Vagina (tissue), 2 donors: ENCODE results near the gene MAB21L4. TPM values are rescaled to one million over a fixed set of nuclear protein-coding genes. Genes with fewer than 3 reads are reported as not detected.

Experiments
- DNase-seq, 2 donors: peaks; one replicate each; pipeline ENCODE4 v3.0.0-alpha.2; 2017; ENCODE audit errors: extremely low spot score in 2 of 2
- H3K27ac ChIP-seq: fragments of 200-600 bp; sonication (generic); one replicate; pipeline ENCODE4 v1.5.1; 2019
- H3K27me3 ChIP-seq: fragments of 200-600 bp; sonication (generic); one replicate; pipeline ENCODE4 v1.5.1; 2019
- H3K36me3 ChIP-seq, 2 donors: fragments of 200-600 bp; sonication (generic); one replicate each; pipeline ENCODE4 v1.5.1; 2017 to 2019
- H3K4me1 ChIP-seq: fragments of 200-600 bp; sonication (generic); one replicate; pipeline ENCODE4 v1.5.1; 2019
- H3K4me3 ChIP-seq, 2 donors: fragments of 200-600 bp; sonication (generic); 1 replicate in 1 of 2; 2 replicates in 1 of 2; pipeline ENCODE4 v1.5.1; 2016 to 2019
- H3K9me3 ChIP-seq: fragments of 200-600 bp; sonication (generic); one replicate; pipeline ENCODE4 v1.5.1; 2019
- POLR2A ChIP-seq, 2 donors: fragments of 450-650 bp; IDR thresholded peaks; one replicate each; pipeline ENCODE4 v1.6.1; 2017; ENCODE audit warnings: antibody characterized with exemption in 2 of 2, mild to moderate bottlenecking in 2 of 2, moderate library complexity in 2 of 2
- POLR2AphosphoS5 ChIP-seq, 2 donors: sonication (generic); formaldehyde crosslinking; IDR thresholded peaks; one replicate each; pipeline ENCODE4 v1.9.0; 2017; ENCODE audit warnings: antibody characterized with exemption in 2 of 2, mild to moderate bottlenecking in 2 of 2, low read depth in 1 of 2; ENCODE audit not compliant: insufficient read depth in 1 of 2
- intact Hi-C: fragments of 100-400 bp; cut with DNase I; formaldehyde crosslinking; loops from one replicate; pipeline ENCODE4 v1.15.1; 2023
- total RNA-seq: library from RNA; depleted of rRNA; stranded (reverse); fragments of >200 nt; gene quantifications from one replicate; pipeline ENCODE4 v1.2.3, GENCODE V29; 2016
- TF ChIP-seq, protein P1 (sequence below), 3 experiments: fragments of 450-650 bp in 2 of 3; fragments of 200-600 bp in 1 of 3; sonication (generic) in 1 of 3; IDR thresholded peaks; one replicate each; pipeline ENCODE4 v1.5.1; 2017 to 2019; ENCODE audit warnings: antibody characterized with exemption in 3 of 3, mild to moderate bottlenecking in 2 of 3, moderate library complexity in 2 of 3

The MAB21L4 gene
- total RNA-seq, 1 donor from 2014 or later, result 21.1 TPM

- DNase-seq, result no peak
- no peaks in the 10 kb centered on the region for H3K36me3 ChIP-seq
- no peaks in the 10 kb centered on the region for H3K9me3 ChIP-seq
- no peak for TF ChIP-seq POLR2A (IDR thresholded peaks at IDR 0.05)
- intact Hi-C loops, result no loop called here
- peaks cover under 1% of the 10 kb centered on the region for H3K4me1 ChIP-seq
- no peak overlapping the region for H3K4me3 ChIP-seq
- H3K27me3 ChIP-seq, result no peaks in the 10 kb centered on the region
- no peak overlapping the region for H3K27ac ChIP-seq
Measured at GRCh38 chr2:240904216-240905175, 8.5 kb upstream of the MAB21L4 start.

DNA sequence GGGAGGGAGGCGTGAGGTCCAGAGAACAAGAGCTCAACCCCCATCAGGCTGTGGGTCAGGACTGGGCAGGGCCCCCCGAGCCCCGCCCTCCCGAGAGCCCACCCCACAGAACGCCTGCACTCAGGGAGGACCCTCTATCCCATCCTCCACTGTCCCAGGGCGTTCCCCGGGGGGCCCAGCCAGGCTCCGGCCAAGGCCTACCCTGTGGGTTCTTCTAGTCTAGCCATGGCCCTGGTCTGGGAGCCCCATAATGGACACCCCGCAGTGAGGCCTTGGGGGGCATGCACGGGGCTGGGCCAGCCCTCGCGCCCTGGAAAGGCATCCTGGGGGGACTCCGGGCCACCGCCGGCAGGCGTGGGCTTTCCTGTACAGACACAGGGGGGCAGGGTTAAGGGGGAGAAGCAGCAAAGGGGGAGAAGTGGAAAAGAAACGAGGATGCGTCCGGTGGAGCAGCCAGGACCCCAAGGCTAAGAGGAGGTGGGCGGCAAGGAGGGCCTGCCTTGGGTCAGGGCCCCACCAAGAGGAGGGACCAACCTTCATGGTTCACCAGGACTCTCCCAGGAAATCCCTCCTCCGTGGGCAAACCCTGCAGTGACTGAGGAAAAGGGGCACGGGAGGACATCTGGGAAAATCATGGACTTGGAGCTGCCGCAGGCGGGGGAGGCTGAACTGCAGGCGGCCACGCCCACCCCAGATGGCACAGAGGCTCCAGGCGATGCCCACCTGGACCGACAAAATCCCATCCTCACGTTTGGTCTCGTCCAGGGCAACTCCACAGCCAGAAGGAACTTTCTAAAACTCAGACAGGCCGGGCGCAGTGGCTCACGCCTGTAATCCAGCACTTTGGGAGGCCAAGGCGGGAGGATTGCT, 7.5 kb upstream of the MAB21L4 start:
- Histone ChIP-seq H3K4me1 (peaks cover 10% of the 10 kb centered on the region), H3K4me3 (no peak overlapping the region), H3K36me3 (no peaks in the 10 kb centered on the region), H3K9me3 (no peaks in the 10 kb centered on the region), H3K27ac (no peak overlapping the region), H3K27me3 (no peaks in the 10 kb centered on the region)
- TF ChIP-seq POLR2AphosphoS5 (IDR thresholded peaks at IDR 0.05; ENCODE audit: insufficient read depth in 1 of 2, low read depth in 1 of 2) (no peak), POLR2A (IDR thresholded peaks at IDR 0.05) (no peak)
- TF ChIP-seq, protein P1, sequence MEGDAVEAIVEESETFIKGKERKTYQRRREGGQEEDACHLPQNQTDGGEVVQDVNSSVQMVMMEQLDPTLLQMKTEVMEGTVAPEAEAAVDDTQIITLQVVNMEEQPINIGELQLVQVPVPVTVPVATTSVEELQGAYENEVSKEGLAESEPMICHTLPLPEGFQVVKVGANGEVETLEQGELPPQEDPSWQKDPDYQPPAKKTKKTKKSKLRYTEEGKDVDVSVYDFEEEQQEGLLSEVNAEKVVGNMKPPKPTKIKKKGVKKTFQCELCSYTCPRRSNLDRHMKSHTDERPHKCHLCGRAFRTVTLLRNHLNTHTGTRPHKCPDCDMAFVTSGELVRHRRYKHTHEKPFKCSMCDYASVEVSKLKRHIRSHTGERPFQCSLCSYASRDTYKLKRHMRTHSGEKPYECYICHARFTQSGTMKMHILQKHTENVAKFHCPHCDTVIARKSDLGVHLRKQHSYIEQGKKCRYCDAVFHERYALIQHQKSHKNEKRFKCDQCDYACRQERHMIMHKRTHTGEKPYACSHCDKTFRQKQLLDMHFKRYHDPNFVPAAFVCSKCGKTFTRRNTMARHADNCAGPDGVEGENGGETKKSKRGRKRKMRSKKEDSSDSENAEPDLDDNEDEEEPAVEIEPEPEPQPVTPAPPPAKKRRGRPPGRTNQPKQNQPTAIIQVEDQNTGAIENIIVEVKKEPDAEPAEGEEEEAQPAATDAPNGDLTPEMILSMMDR (IDR thresholded peaks at IDR 0.05), result no peak
- intact Hi-C loops, result no loop called here
- DNase-seq, result no peak

- Histone ChIP-seq H3K4me1 (peaks cover 18% of the 10 kb centered on the region), H3K9me3 (no peaks in the 10 kb centered on the region), H3K36me3 (no peaks in the 10 kb centered on the region), H3K27ac (no peak overlapping the region), H3K4me3 (no peak overlapping the region), H3K27me3 (no peaks in the 10 kb centered on the region)
- TF ChIP-seq, protein P1 (IDR thresholded peaks at IDR 0.05), result no peak
- DNase-seq, result no peak
- intact Hi-C loops, result no loop called here
Measured at GRCh38 chr2:240902615-240903041, 6.7 kb upstream of the MAB21L4 start.

- intact Hi-C loops, result no loop called here
- no peaks in the 10 kb centered on the region for H3K27me3 ChIP-seq
- no peak overlapping the region for H3K4me3 ChIP-seq
- TF ChIP-seq POLR2AphosphoS5 (IDR thresholded peaks at IDR 0.05; ENCODE audit: insufficient read depth in 1 of 2, low read depth in 1 of 2) (no peak), POLR2A (IDR thresholded peaks at IDR 0.05) (no peak)
- TF ChIP-seq, protein P1 (IDR thresholded peaks at IDR 0.05), result no peak
- no peak overlapping the region for H3K27ac ChIP-seq
- H3K36me3 ChIP-seq, result no peaks in the 10 kb centered on the region
- H3K4me1 ChIP-seq, result peaks cover 24% of the 10 kb centered on the region
- no peaks in the 10 kb centered on the region for H3K9me3 ChIP-seq
- no peak for DNase-seq
Measured at GRCh38 chr2:240901986-240902614, 6.1 kb upstream of the MAB21L4 start.

DNA sequence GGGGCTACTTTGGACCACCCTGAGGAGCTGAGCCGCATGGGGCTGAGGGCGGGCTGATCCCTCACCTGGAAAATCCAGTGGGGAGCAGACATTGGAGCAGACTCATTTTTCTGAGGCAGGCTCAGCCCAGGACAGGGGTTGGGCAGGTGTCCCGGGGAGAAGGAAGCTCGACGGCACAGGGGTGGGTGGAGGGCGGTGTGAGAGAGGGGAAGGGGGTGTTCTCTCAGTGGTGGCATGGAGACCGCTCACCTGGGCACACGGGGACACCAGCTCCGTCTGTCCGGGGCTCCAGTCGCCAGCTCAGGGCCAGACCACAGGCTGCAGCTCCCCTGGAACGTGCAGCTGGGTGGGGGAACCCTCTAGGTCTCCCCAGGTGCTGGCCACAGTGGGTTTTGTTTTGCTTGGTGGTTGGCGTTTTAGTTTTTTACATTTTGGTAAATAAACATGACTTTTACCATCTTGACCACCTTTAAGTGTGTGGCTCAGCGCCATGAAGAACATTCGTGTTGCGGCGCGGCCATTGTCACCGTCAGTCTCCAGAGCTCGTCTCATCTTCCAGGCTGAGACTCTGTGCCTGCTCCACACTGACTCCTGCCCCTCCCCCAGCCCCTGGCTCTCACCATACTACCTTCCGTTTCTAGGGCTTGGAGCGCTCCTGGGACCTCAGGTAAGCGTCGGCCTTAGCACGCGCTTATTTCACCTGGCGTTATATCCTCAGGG, 4.3 kb upstream of the MAB21L4 start:
- Histone ChIP-seq H3K27ac (no peak overlapping the region), H3K4me3 (no peak overlapping the region), H3K4me1 (peaks cover 35% of the 10 kb centered on the region), H3K27me3 (no peaks in the 10 kb centered on the region), H3K9me3 (no peaks in the 10 kb centered on the region), H3K36me3 (no peaks in the 10 kb centered on the region)
- DNase-seq, result no peak
- intact Hi-C loops, result no loop called here
- TF ChIP-seq, protein P1 (IDR thresholded peaks at IDR 0.05), result no peak
- TF ChIP-seq POLR2A (IDR thresholded peaks at IDR 0.05), result no peak
- no peak for TF ChIP-seq POLR2AphosphoS5 (IDR thresholded peaks at IDR 0.05; ENCODE audit: insufficient read depth in 1 of 2, low read depth in 1 of 2)
